ENCODE data around the gene EHD1.

- TF ChIP-seq CTCF (conservative IDR thresholded peaks at IDR 0.05; ENCODE audit: low read length) (peak; percentile 61), EZH2phosphoT487 (IDR thresholded peaks at IDR 0.05; ENCODE audit: borderline replicate concordance) (no peak)
Observed at GRCh38 chr11:64878494-64879243, at the start of gene EHD1.
